Caco-2 (cell line): ENCODE measurements around the gene OR14J1. TPM values are rescaled to one million over a fixed set of nuclear protein-coding genes. Genes with fewer than 3 reads are reported as not detected.

Experiments
- BruUV-seq: library from RNA; stranded (reverse); fragments of 400-500 nt; replicated peaks from 2 replicates; lab custom pipeline; 2021; lab: Mats Ljungman, UMichigan
- CTCF ChIA-PET: fragments of 300-600 bp; sonication (Branson Sonifier 250); formaldehyde crosslinking; loops from one replicate; lab custom pipeline; 2022; ENCODE audit warnings: antibody characterized with exemption; lab: Charles Lee
- POLR2A ChIA-PET: fragments of 300-600 bp; sonication (Branson Sonifier 250); formaldehyde crosslinking; loops from one replicate; lab custom pipeline; 2022; ENCODE audit warnings: antibody characterized with exemption; lab: Charles Lee
- DNase-seq, 2 experiments: peaks; one replicate each; pipeline versions ENCODE4 v3.0.0 to v3.0.0-alpha.2; 2020 to 2022
- H3K27me3 ChIP-seq: replicated peaks from 2 replicates; pipeline ENCODE4 v1.6.0; 2011; ENCODE audit warnings: low read length; ENCODE audit not compliant: control insufficient read depth, insufficient read depth
- H3K36me3 ChIP-seq: 2 replicates; pipeline ENCODE4 v1.5.1; 2011; ENCODE audit warnings: low read length; ENCODE audit not compliant: control insufficient read depth, insufficient read depth
- H3K4me1 ChIP-seq: fragments of 250-450 bp; sonication (Bioruptor Pico); 2 replicates; pipeline ENCODE4 v1.5.1; 2020; ENCODE audit warnings: mild to moderate bottlenecking
- H3K4me3 ChIP-seq: 2 replicates; pipeline ENCODE4 v1.5.1; 2011; ENCODE audit warnings: low read depth, mild to moderate bottlenecking, control low read depth, low read length
- H3K9me3 ChIP-seq: fragments of 250-450 bp; sonication (Bioruptor Pico); 2 replicates; pipeline ENCODE4 v1.5.1; 2020; ENCODE audit warnings: mild to moderate bottlenecking, moderate library complexity
- H3K27ac Mint-ChIP-seq: one replicate; pipeline ENCODE4 v1.8.0; 2022; ENCODE audit warnings: mixed read lengths; ENCODE audit not compliant: unreplicated experiment
- H3K27me3 Mint-ChIP-seq: one replicate; pipeline ENCODE4 v1.8.0; 2022; ENCODE audit warnings: mixed read lengths; ENCODE audit not compliant: insufficient read depth, unreplicated experiment
- H3K36me3 Mint-ChIP-seq: one replicate; pipeline ENCODE4 v1.8.0; 2022; ENCODE audit warnings: mild to moderate bottlenecking, mixed read lengths; ENCODE audit not compliant: insufficient read depth, unreplicated experiment
- H3K4me1 Mint-ChIP-seq: one replicate; pipeline ENCODE4 v1.8.0; 2022; ENCODE audit warnings: low read depth, mixed read lengths; ENCODE audit not compliant: unreplicated experiment
- H3K4me3 Mint-ChIP-seq: one replicate; pipeline ENCODE4 v1.8.0; 2022; ENCODE audit warnings: mild to moderate bottlenecking, moderate library complexity, mixed read lengths; ENCODE audit not compliant: unreplicated experiment
- H3K9me3 Mint-ChIP-seq: one replicate; pipeline ENCODE4 v1.8.0; 2022; ENCODE audit warnings: mixed read lengths; ENCODE audit not compliant: unreplicated experiment
- intact Hi-C: fragments of 100-400 bp; cut with micrococcal nuclease; formaldehyde crosslinking; loops from one replicate; pipeline ENCODE4 v1.10.0; 2022; ENCODE audit not compliant: unreplicated experiment
- total RNA-seq: library from RNA; stranded (reverse); gene quantifications from 2 replicates; pipeline ENCODE4 v1.2.3, GENCODE V29; 2022
- TF ChIP-seq, protein P1 (sequence below), 2 experiments: fragments of 200-600 bp in 1 of 2; IDR thresholded peaks; 1 replicate in 1 of 2; 2 replicates in 1 of 2; pipeline versions ENCODE4 v1.5.1 to v1.8.0; 2011 to 2022; ENCODE audit warnings: antibody characterized with exemption in 1 of 2, control low read depth in 1 of 2, inconsistent platforms in 1 of 2, low read depth in 1 of 2, low read length in 1 of 2, mild to moderate bottlenecking in 1 of 2, moderate library complexity in 1 of 2; ENCODE audit not compliant: insufficient read depth in 1 of 2, severe bottlenecking in 1 of 2, unreplicated experiment in 1 of 2

The OR14J1 gene
- total RNA-seq, 1 experiment from 2014 or later = not detected

DNA sequence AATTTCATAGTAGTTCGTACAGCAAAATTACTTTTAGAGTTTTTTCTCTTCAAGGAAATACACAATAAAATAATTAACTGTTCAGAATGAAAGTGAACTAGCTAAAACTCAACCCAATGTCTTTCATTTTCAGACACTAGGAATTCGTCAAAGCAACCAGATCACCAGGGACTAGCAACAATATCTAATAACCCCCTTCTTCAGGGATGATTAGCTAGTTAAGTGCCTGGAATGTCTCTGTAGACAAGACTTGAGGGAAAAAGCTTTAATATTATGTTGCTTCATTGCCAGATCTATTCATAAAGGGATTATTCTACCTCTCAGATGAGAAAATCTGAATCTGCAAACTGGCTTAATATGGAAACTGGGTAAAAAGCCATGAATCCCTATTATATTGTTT, 41.8 kb upstream of the OR14J1 start:
- H3K4me1 ChIP-seq = no peaks in the 10 kb centered on the region
- Mint-ChIP-seq H3K27me3 (no peaks in the 10 kb centered on the region), H3K4me1 (no peaks in the 10 kb centered on the region), H3K4me3 (no peak overlapping the region), H3K36me3 (no peaks in the 10 kb centered on the region), H3K27ac (no peak overlapping the region), H3K9me3 (peaks cover 11% of the 10 kb centered on the region)
- TF ChIP-seq, protein P1, sequence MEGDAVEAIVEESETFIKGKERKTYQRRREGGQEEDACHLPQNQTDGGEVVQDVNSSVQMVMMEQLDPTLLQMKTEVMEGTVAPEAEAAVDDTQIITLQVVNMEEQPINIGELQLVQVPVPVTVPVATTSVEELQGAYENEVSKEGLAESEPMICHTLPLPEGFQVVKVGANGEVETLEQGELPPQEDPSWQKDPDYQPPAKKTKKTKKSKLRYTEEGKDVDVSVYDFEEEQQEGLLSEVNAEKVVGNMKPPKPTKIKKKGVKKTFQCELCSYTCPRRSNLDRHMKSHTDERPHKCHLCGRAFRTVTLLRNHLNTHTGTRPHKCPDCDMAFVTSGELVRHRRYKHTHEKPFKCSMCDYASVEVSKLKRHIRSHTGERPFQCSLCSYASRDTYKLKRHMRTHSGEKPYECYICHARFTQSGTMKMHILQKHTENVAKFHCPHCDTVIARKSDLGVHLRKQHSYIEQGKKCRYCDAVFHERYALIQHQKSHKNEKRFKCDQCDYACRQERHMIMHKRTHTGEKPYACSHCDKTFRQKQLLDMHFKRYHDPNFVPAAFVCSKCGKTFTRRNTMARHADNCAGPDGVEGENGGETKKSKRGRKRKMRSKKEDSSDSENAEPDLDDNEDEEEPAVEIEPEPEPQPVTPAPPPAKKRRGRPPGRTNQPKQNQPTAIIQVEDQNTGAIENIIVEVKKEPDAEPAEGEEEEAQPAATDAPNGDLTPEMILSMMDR (IDR thresholded peaks at IDR 0.05; ENCODE audit: insufficient read depth in 1 of 2, low read depth in 1 of 2, low read length in 1 of 2, severe bottlenecking in 1 of 2, unreplicated experiment in 1 of 2) = no peak
- H3K4me3 ChIP-seq = no peak overlapping the region
- H3K27me3 ChIP-seq = no peaks in the 10 kb centered on the region; the same call in 1 of the 2 replicates
- ChIA-PET CTCF (no interaction called here), POLR2A (no interaction called here)
- DNase-seq = no peak
- BruUV-seq = no TSS peak
- H3K9me3 ChIP-seq = no peaks in the 10 kb centered on the region
- intact Hi-C loops = no loop called here
- no peaks in the 10 kb centered on the region for H3K36me3 ChIP-seq

DNA sequence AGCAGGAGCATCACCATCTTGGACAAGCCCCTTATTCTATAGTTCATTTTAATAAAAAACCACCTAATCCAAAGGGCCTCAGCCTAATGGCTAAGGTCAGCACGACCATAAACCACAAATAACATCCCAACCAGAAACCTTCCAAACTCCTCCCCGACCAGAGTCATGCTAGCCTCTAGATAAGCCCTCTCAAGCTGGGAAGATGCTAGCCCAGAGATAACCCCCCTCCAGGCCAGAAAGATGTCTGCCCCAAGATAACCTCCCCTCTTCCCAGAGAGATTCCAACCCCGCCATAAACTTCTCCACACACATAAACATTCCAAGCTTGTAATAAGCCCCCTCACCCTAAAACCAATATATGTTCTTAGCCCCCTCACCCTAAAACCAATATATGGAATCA, 38.5 kb upstream of the OR14J1 start:
- intact Hi-C loops = no loop called here
- TF ChIP-seq, protein P1 (IDR thresholded peaks at IDR 0.05; ENCODE audit: insufficient read depth in 1 of 2, low read depth in 1 of 2, low read length in 1 of 2, severe bottlenecking in 1 of 2, unreplicated experiment in 1 of 2) = no peak
- Histone ChIP-seq H3K9me3 (no peaks in the 10 kb centered on the region), H3K4me1 (no peaks in the 10 kb centered on the region), H3K36me3 (no peaks in the 10 kb centered on the region), H3K27me3 (no peaks in the 10 kb centered on the region; the same call in 1 of the 2 replicates), H3K4me3 (no peak overlapping the region)
- peaks cover 4% of the 10 kb centered on the region for H3K27me3 Mint-ChIP-seq
- H3K9me3 Mint-ChIP-seq = no peaks in the 10 kb centered on the region
- BruUV-seq = no TSS peak
- H3K4me1 Mint-ChIP-seq = no peaks in the 10 kb centered on the region
- CTCF ChIA-PET = no interaction called here
- POLR2A ChIA-PET = no interaction called here
- DNase-seq = no peak
- H3K27ac Mint-ChIP-seq = no peak overlapping the region
- no peak overlapping the region for H3K4me3 Mint-ChIP-seq
- no peaks in the 10 kb centered on the region for H3K36me3 Mint-ChIP-seq

DNA sequence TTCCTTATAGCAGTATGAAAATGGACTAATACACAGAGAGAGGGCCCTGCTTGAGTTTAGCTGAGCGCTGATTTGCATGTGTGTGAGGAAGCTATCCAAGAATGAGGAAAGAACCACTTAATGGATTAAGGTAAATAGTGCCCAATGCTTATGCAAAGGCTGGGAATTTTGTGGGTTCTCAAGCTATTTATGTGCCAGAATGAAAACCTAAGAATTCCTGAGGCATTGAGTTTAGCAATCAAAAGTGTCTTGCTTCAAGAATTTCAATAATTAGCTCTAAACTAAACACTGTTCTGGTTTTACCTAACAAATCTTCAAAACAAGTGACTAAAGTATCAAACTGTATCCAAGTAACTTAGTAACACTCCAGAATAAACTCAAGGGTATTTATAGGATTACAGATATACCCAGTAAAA, 7.0 kb upstream of the OR14J1 start:
- TF ChIP-seq, protein P1 (IDR thresholded peaks at IDR 0.05; ENCODE audit: insufficient read depth in 1 of 2, low read depth in 1 of 2, low read length in 1 of 2, severe bottlenecking in 1 of 2, unreplicated experiment in 1 of 2) = no peak
- no peaks in the 10 kb centered on the region for H3K36me3 Mint-ChIP-seq
- no peaks in the 10 kb centered on the region for H3K9me3 ChIP-seq
- no peaks in the 10 kb centered on the region for H3K4me1 Mint-ChIP-seq
- no peaks in the 10 kb centered on the region for H3K9me3 Mint-ChIP-seq
- intact Hi-C loops = no loop called here
- no peak overlapping the region for H3K4me3 Mint-ChIP-seq
- H3K36me3 ChIP-seq = no peaks in the 10 kb centered on the region
- H3K27me3 Mint-ChIP-seq = peaks cover under 1% of the 10 kb centered on the region
- CTCF ChIA-PET = no interaction called here
- H3K27ac Mint-ChIP-seq = no peak overlapping the region
- no TSS peak for BruUV-seq
- POLR2A ChIA-PET = no interaction called here
- H3K4me3 ChIP-seq = no peak overlapping the region
- H3K4me1 ChIP-seq = no peaks in the 10 kb centered on the region
- no peaks in the 10 kb centered on the region; the same call in 1 of the 2 replicates for H3K27me3 ChIP-seq
- DNase-seq = no peak
